GM19455 (cell line): Measurements from ENCODE around the gene DHCR24.
"Not testable (repeated sequence)": the region's sequence is repeated elsewhere in the genome, so short reads cannot be mapped to it uniquely, and the experiment has no call there.

Source experiments
- ATAC-seq: cut with Tn5 transposase; IDR thresholded peaks from one replicate; pipeline ENCODE4 v1.9.1; 2021; ENCODE audit not compliant: unreplicated experiment

The DHCR24 gene

GRCh38 chr1:54888080-54888733 lies 1.2 kb upstream of the DHCR24 start:
- no peak for ATAC-seq

GRCh38 chr1:54887665-54888071 lies 673 bp upstream of the DHCR24 start:
- no peak for ATAC-seq

- ATAC-seq = no peak
Observed at GRCh38 chr1:54885807-54886723, 930 bp downstream of the DHCR24 start.

GRCh38 chr1:54885237-54885679 lies 1.7 kb downstream of the DHCR24 start:
- no peak for ATAC-seq

- no peak for ATAC-seq
Observed at GRCh38 chr1:54884768-54885167, 2.2 kb downstream of the DHCR24 start.

GRCh38 chr1:54884135-54884586 lies 2.8 kb downstream of the DHCR24 start:
- ATAC-seq = no peak

- no peak for ATAC-seq
Observed at GRCh38 chr1:54883349-54884102, 3.5 kb downstream of the DHCR24 start.

GRCh38 chr1:54882519-54882918 lies 4.5 kb downstream of the DHCR24 start:
- no peak for ATAC-seq

- ATAC-seq = not testable (repeated sequence)
Observed at GRCh38 chr1:54881604-54882003, 5.4 kb downstream of the DHCR24 start.

- no peak for ATAC-seq
Observed at GRCh38 chr1:54879872-54880271, 7.1 kb downstream of the DHCR24 start.

GRCh38 chr1:54876814-54877213 lies 10.2 kb downstream of the DHCR24 start:
- no peak for ATAC-seq

GRCh38 chr1:54875000-54875399 lies 12.0 kb downstream of the DHCR24 start:
- no peak for ATAC-seq

GRCh38 chr1:54874079-54874830 lies 12.7 kb downstream of the DHCR24 start:
- no peak for ATAC-seq

GRCh38 chr1:54872036-54872331 lies 15.0 kb downstream of the DHCR24 start:
- ATAC-seq = no peak

- no peak for ATAC-seq
Observed at GRCh38 chr1:54871275-54872035, 15.5 kb downstream of the DHCR24 start.

- ATAC-seq = no peak
Observed at GRCh38 chr1:54870869-54871268, 16.1 kb downstream of the DHCR24 start.

GRCh38 chr1:54869173-54869851 lies 17.7 kb downstream of the DHCR24 start:
- no peak for ATAC-seq

- no peak for ATAC-seq
Observed at GRCh38 chr1:54867717-54868057, 19.3 kb downstream of the DHCR24 start.

- no peak for ATAC-seq
Observed at GRCh38 chr1:54866801-54867716, 19.9 kb downstream of the DHCR24 start.
